Rectal smooth muscle tissue (tissue), 1 donor: Measurements from ENCODE around the gene RWDD2A.

Experiments
- H3K27ac ChIP-seq: one replicate; pipeline ENCODE4 v1.7.0; 2013; ENCODE audit warnings: low read depth, low read length, inconsistent platforms
- H3K27me3 ChIP-seq: one replicate; pipeline ENCODE4 v1.7.0; 2013; ENCODE audit warnings: low read length; ENCODE audit not compliant: control insufficient read depth, insufficient read depth
- H3K36me3 ChIP-seq: one replicate; pipeline ENCODE4 v1.7.0; 2013; ENCODE audit warnings: low read length; ENCODE audit not compliant: control insufficient read depth, insufficient read depth
- H3K4me1 ChIP-seq: one replicate; pipeline ENCODE4 v1.7.0; 2013; ENCODE audit warnings: low read length; ENCODE audit not compliant: control insufficient read depth, insufficient read depth
- H3K4me3 ChIP-seq: one replicate; pipeline ENCODE4 v1.7.0; 2013; ENCODE audit warnings: low read length
- H3K9ac ChIP-seq: one replicate; pipeline ENCODE4 v1.7.0; 2013; ENCODE audit warnings: low read length

RWDD2A gene

DNA sequence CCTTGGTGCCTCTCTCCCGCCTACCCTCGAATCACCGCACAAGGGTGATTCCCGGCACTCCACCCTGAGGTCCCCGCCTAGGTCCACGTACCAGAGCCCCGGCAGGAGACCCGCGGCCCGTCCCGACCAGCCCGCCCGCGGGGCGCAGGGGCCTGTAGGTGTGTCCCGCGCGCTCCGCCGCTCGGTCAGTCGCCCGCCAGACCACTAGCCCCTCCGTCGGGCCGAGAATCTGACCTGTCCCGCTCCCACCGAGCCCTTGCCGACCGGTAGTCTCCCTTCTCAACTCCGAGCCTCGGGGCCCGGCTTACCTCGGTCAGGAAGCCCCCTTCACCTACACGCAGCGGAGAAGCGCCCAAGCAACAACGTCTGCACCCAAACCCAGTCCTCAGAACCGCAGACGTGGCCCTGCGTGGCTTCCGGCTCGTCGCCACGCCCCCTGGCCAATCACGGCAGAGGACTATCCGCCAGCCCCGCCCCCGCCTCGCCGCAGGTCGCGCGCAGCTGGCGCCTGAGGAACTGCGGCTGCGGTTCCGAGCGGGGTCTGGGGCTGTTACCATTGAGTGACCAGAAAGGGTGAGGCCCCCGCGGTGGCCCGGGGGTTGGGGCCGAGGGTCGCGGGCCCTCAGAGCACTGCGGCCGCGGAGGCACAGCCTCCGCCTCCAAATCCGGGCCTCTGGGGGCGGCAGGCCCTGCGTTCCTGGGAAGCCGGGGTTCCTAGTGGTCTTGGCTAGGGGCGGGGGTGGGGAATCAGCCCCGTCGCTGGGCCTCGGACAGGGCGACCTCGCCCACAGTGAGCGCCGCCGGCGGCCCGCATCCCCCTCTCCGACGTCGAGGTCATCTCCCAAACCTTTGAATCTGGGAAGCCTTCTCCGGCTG lies at the start of gene RWDD2A, which contains the start of gene PGM3:
Gene RWDD2A, plus strand, starts transcription at position 487 of the 876 bp plus-strand sequence. CDS start 1,095 bp downstream, outside the sequence.
Gene PGM3, minus strand, starts transcription at position 395 of the 876 bp plus-strand sequence. CDS start 2,253 bp downstream, outside the sequence.
- Histone ChIP-seq H3K27me3 (no peaks in the 10 kb centered on the region), H3K27ac (peak within 1 kb of the TSS; percentile 80), H3K9ac (peak within 1 kb of the TSS; percentile 69), H3K4me1 (peaks cover 8% of the 10 kb centered on the region), H3K4me3 (peak within 1 kb of the TSS; percentile 92), H3K36me3 (no peaks in the 10 kb centered on the region)

DNA sequence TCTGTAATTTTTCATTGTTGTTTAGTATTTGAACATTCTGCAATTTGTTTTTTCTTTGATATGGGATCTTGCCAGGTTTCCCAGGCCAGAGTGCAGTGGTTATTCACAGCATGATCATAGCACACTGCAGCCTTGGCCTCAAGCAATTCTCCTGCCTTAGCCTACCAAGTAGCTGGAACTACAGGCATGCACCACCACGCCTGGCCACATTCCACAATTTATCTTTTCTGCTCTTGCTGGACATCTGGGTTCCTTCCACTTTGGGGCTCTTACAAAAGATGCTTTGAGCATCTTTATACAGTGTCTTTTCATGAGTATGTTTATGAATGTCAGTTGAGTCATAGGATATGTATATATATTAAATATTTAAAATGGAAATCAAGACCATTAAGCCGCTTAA lies 42.0 kb upstream of the RWDD2A start:
- Histone ChIP-seq H3K36me3 (peaks cover 15% of the 10 kb centered on the region), H3K27ac (no peak overlapping the region), H3K27me3 (no peaks in the 10 kb centered on the region)

DNA sequence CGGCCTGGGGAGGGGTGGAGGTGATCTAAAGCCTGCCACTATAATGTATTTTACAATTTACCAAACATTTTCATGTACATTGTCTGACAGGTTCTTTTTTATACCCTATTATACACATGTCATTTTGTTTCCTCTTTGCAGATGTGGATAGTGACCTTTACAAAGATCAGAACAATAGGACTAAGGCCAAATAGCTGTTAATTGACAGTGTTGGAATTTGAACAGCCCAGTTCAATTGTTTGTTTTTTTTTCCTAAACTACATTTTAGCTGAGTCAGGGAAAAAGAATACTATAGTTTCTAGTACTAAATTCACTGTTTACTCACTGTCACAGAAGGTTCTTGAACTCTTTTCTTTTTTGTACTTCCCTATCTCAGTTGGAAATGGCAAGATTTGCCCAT lies 40.2 kb upstream of the RWDD2A start:
- Histone ChIP-seq H3K27ac (no peak overlapping the region), H3K9ac (no peak overlapping the region), H3K4me3 (no peak overlapping the region), H3K4me1 (no peaks in the 10 kb centered on the region), H3K27me3 (no peaks in the 10 kb centered on the region), H3K36me3 (peaks cover 15% of the 10 kb centered on the region)

More for the DNA sequence above, 42.0 kb upstream of the RWDD2A start:
- Histone ChIP-seq H3K4me3 (no peak overlapping the region), H3K4me1 (no peaks in the 10 kb centered on the region), H3K9ac (no peak overlapping the region)

- Histone ChIP-seq H3K27me3 (no peaks in the 10 kb centered on the region), H3K27ac (no peak overlapping the region), H3K4me1 (no peaks in the 10 kb centered on the region), H3K9ac (no peak overlapping the region), H3K4me3 (no peak overlapping the region), H3K36me3 (peaks cover 15% of the 10 kb centered on the region)
Observed at GRCh38 chr6:83153883-83154521, 39.2 kb upstream of the RWDD2A start.

- Histone ChIP-seq H3K27ac (no peak overlapping the region), H3K27me3 (no peaks in the 10 kb centered on the region), H3K36me3 (peaks cover 24% of the 10 kb centered on the region), H3K9ac (no peak overlapping the region), H3K4me1 (no peaks in the 10 kb centered on the region), H3K4me3 (no peak overlapping the region)
Observed at GRCh38 chr6:83155794-83156193, 37.4 kb upstream of the RWDD2A start.

DNA sequence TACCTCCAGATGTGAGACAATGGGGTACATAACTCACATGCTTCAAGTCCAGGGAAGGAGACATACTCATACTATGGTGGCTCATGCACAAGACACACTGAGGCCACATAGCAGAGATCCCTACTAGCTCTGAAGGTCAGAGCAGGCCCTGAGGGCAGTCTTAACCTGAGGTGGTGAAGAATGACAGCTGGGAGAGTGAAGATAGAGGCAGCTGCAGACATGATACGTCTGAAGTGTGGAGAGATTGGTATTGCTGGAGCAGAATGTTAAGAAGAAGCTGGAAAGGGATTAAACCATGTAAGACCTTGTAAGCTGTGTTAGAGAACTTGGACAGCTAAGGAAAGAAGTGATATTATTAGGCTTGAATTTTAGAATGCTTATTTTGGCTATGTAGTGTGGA lies 33.0 kb upstream of the RWDD2A start:
- Histone ChIP-seq H3K36me3 (peaks cover 20% of the 10 kb centered on the region), H3K9ac (no peak overlapping the region), H3K27ac (no peak overlapping the region), H3K4me1 (no peaks in the 10 kb centered on the region), H3K27me3 (no peaks in the 10 kb centered on the region), H3K4me3 (no peak overlapping the region)

- H3K27ac ChIP-seq = no peak overlapping the region
- H3K4me1 ChIP-seq = no peaks in the 10 kb centered on the region
- H3K4me3 ChIP-seq = no peak overlapping the region
- peaks cover 16% of the 10 kb centered on the region for H3K36me3 ChIP-seq
- H3K9ac ChIP-seq = no peak overlapping the region
- no peaks in the 10 kb centered on the region for H3K27me3 ChIP-seq
Observed at GRCh38 chr6:83167726-83168278, 25.4 kb upstream of the RWDD2A start.

- Histone ChIP-seq H3K4me3 (no peak overlapping the region), H3K27me3 (no peaks in the 10 kb centered on the region), H3K9ac (no peak overlapping the region), H3K36me3 (peaks cover 16% of the 10 kb centered on the region), H3K27ac (no peak overlapping the region), H3K4me1 (no peaks in the 10 kb centered on the region)
Observed at GRCh38 chr6:83168556-83168955, 24.6 kb upstream of the RWDD2A start.

- Histone ChIP-seq H3K36me3 (peaks cover 17% of the 10 kb centered on the region), H3K9ac (no peak overlapping the region), H3K27ac (no peak overlapping the region), H3K27me3 (no peaks in the 10 kb centered on the region), H3K4me1 (no peaks in the 10 kb centered on the region), H3K4me3 (no peak overlapping the region)
Observed at GRCh38 chr6:83169106-83169505, 24.1 kb upstream of the RWDD2A start.

DNA sequence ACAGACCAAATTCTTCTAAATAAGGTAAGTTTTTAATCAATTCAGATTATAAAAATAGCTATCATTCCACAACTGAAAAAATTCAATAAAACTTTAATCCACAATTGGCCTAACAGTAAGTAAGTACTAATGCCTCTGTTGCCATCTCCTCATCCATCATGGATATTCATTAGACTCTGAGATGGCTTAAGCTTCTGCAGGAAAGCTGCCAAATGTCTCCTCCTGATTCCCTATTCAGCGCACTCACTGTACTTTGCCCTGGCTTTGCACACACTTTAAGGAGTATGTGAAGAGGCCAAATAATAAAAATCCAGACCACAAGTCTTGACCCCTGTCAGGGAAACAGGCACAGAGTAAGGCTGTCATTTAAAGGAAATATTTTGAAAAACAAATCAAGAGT lies 23.6 kb upstream of the RWDD2A start:
- no peaks in the 10 kb centered on the region for H3K27me3 ChIP-seq
- H3K4me3 ChIP-seq = no peak overlapping the region
- no peaks in the 10 kb centered on the region for H3K4me1 ChIP-seq
- peaks cover 19% of the 10 kb centered on the region for H3K36me3 ChIP-seq
- H3K27ac ChIP-seq = no peak overlapping the region
- no peak overlapping the region for H3K9ac ChIP-seq

DNA sequence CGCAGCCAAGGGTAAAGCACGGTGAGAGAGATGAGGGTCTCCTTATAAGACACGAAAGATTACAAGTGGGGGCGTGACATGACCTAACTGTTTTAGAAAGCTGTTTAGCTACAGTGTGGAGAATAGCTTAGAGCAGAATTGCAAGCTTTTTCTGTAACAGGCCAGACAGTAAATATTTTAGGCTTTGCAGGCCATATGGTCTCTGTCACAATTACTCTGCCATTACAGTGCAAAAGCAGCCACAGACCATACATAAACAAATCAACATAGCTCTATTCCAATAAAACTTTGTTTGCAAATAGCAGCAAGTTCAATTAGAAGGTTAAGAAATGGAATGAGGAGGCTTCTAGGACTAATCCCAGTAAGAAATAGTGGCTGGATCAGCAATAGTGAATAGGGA lies 16.9 kb upstream of the RWDD2A start:
- Histone ChIP-seq H3K4me3 (no peak overlapping the region), H3K4me1 (peaks cover 9% of the 10 kb centered on the region), H3K36me3 (peaks cover 15% of the 10 kb centered on the region), H3K27ac (peak overlapping the region; percentile 28), H3K9ac (no peak overlapping the region), H3K27me3 (no peaks in the 10 kb centered on the region)

DNA sequence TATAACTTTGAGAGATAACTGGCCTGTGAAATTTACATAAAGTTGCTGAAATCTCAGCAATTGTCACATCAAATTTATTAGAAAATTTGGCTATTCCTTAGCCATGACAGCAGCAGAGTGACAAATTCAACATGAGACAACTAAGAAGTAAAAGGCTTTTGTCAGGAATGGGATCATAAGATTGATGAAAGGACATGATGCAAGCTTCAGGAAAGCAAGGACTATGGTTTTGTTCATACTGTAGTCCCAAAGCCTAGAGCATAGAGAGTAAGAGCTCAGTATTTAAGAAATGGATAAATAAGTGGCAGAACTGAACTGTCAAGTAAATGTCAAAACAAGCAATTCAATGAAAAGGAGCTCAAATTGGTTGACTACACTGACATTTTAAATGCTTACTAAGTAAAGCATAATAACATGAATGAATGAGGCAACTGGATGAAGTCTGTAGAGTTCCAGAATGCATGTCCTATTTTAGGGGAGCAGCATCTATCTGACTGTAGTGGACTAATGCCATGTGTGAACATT lies 12.7 kb upstream of the RWDD2A start:
- Histone ChIP-seq H3K9ac (no peak overlapping the region), H3K4me3 (no peak overlapping the region), H3K4me1 (peaks cover 9% of the 10 kb centered on the region), H3K27ac (no peak overlapping the region), H3K36me3 (peaks cover 18% of the 10 kb centered on the region), H3K27me3 (no peaks in the 10 kb centered on the region)
